ENCODE data around the gene DUSP3.

DUSP3 gene

DNA sequence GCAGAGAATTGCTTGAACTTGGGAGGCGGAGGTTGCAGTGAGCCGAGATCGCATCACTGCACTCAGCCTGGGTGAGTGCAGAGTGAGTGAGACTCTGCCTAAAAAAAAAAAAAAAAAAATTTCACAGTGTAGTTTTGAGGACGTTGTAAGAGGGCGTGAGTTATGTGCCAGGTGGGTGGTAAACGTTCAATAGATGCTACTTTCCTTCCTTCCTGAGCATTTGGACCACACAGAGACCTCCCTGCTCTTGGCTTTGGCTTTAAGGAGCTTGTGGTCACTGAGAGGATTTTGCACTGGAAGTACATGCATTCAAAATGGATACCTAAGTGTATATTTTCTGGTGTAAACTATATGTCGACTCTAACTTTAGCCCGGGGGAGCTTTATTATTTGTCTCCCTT, 50.7 kb downstream of the DUSP3 start:
- DNase-seq (ENCODE audit: low read depth) = no peak

DNA sequence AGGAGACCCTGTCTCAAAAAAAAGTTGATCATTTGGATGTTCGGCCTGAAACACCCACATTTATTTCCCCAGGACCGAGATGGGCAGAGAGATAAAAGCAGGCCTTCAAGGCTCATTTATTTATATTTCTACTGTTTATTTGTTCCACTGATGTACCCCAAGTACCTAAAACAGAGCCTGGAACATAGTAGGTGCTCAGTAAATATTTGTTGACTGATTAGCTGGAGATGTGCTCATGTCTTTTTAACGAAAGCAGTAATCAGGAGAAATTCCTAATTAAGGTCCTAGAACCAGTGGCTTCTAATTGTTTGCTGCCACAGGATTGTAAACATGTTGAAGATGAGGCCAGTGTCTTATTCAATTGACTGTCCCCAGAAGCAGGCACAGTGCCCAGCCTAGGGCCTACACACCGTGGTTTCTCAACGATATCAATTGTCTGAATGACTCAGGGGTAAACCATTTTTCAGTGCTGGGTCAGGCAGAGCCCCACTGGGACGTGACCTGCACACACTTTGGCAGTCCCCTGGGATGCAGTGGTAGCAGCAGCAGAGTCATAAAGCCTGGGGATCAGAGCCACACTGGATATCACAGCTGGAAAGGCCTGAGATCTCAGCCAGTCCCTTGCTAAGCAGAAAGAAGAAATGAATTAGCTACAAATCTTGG, 54.9 kb downstream of the DUSP3 start:
- no peak for DNase-seq (ENCODE audit: low read depth)

DNA sequence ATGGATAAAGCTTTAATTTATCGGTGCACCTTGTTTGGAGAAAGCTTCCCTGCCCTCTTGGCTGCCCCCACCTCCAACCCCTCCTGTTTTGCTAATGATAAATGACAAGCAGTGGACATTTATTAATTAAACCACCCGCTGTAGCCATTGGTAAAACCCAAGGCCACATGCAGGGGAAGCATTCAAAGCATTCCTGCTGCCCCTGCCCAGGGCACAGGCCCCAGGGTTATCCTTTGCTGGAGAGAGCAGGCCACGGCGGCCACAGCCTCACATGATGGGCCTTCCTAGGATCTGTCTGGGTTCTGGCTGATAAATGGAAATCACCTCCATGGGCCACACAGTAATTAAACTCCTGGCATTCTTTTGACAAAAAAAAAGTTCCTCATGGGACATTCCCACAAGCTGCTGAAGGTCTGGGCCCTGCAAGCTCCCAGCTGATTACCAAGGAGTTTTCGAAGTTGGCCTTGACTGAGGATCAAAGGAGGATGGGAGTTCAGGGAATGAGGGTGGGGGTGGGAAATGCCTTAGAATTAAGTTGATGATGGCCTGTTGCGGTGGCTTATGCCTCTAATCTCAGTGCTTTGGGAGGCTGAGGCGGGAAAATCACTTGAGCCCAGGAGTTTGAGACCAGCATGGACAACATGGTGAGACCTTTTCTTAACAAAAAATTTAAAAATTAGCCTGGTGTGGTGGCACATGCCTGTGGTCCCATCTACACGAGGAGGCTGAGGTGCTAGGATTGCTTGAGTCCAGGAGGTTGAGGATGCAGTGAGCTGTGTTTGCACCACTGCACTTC, 55.7 kb downstream of the DUSP3 start:
- no peak for DNase-seq (ENCODE audit: low read depth)

DNA sequence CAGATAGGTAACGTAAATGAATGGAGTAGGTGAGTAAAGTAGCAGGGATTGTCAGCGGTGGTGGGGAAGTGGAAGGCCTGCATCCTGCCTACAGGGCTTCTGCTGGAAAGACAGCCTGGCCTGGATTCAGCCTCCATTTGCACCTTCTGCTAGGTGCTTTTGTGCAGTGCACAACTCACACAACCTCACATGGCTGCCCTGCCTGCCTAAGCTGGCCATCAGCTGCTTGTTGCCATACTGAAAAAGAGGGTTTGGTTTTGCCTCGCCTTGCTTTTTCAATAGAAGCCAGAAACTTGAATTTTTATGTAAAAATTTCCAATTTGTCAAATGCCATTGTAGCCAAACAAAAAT, 56.5 kb downstream of the DUSP3 start:
- DNase-seq (ENCODE audit: low read depth) = no peak

DNA sequence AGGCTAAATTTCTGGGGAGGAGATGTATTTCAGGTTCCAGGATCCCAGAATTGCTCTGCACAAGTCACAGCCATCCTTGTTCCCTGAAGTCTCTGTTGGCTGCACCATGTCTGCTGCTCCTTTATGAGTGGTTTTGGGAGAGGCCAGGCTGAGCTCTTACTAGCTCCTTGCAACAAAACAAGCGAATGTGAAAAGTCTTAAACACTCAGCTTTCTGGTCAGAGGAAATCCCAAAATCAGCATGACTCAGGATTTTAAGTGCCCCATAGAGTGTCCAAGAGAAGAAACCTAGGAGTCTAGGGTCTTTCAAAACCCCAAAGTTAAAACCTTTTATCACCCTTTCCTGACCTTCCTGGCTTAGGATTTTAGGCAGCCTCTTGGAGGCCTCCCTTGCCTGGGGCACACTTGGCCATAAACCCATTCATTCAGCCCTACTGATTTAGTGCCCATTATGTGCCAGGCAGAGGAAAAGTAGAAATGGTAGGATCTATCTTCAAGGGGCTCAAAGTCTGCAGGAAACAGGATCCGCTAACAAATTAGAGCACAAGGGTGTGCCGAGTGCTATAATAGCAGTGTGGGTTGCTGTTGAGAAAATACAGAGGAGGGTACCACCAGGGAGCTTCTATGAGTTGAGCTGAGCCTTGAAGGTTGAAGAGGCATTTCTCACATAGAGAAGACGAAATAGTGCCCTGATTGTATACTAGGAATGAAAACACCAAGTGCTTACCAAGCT, 57.1 kb downstream of the DUSP3 start:
- no peak for DNase-seq (ENCODE audit: low read depth)

DNA sequence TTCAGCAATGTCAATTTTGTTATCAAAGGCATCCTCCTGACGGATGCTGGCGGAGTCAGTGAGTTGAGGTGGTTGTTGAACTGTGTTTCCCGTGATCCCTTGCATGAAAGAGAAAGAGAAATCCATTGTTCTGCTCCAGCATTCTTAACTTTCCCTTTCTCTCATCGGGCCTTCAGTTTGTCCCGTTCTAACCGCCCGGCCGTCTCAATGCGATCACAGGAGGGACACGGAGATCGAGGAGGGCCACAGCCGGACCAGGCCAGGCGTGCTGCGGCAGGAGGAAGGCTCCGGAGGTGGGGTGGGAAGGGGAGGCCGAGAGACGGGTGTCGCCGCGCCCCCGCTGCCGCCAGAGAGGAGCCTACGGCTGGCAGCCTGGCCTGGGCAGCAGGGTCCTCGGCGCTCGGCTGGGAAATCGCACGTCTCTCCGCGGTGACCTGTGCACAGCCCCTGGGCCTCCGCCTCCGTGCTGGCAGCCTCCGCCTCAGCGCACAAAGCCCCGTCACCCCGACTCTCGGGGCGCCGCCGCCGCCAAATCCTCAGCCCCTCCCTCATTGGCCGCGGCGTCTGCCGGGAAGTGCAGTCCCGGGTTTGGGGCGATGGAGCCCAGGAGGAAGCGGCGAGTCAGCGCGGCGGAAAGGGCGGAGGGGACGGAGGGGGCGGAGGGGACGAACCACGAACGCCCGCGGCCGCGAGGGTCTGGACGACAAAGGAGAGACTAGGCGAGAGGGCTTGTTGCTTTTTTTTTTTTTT, 58.3 kb downstream of the DUSP3 start:
- DNase-seq (ENCODE audit: low read depth) = no peak

DNA sequence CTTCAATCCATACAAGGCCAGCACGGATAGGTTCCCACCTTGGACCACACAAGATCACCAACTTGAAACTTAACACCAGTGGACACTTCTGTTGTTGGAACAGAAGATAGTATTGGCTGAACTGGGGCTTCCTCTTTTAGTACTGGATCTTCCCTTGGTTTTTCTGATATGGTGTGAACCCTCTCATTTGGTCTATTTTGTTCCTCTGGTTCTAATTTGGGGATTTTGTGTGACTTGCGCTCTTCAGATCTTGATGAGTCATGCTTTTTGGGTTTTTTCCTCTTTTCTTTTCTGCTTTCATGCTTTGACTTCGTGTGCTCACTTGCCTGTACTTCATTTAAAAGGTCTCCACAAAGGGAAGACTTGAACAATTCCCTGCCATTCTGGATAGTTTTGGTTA, 59.2 kb downstream of the DUSP3 start:
- no peak for DNase-seq (ENCODE audit: low read depth)

DNA sequence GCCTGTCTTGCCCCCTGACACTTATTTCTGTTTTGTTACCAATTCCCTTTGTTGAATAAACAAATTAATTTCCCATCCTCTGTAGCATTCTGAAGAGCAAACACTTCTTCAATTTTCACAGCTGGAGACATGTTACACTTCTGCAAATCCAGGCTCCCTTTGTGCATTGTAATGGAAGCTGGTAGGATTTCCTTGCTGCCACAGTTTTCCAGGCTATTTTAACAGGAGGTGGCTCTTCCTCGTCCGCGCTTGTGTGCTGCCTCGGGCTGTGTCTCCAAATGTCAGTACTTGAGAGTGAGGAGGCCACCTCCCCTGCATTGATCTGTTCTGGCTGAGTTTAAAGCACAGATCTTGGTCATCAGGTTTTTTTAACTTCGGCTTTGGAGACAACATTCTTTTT, 60.2 kb downstream of the DUSP3 start:
- DNase-seq (ENCODE audit: low read depth) = no peak

DNA sequence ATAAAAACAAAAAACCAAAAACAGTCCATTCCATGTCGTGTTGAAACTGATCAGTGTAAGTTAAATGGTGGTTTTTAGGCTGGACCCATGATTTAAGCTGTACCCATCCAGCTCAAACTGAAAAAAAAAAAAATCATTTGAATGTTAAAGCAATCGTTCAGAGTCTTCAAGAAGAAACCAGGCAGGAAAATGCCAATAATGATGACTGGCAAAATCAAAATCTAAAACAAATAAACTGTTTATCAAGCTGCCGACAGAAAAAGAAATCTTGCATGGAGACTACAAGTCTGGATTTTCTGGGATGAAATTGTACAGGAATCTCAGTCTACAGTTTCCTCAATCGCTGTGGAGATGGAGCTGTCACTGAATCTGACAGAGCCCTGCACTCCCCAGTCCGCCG, 60.9 kb downstream of the DUSP3 start:
- DNase-seq (ENCODE audit: low read depth) = no peak
